Esophagus muscularis mucosa (tissue), 4 donors: ENCODE measurements around the gene THADA. TPM values are rescaled to one million over a fixed set of nuclear protein-coding genes. Genes with fewer than 3 reads are reported as not detected.

Experiments
- DNase-seq: peaks from one replicate; pipeline ENCODE4 v3.0.0-alpha.2; 2017; ENCODE audit errors: extremely low spot score
- H3K27ac ChIP-seq, 4 donors: fragments of 200-600 bp; sonication (generic); replicated peaks in 1 of 4; 1 replicate in 3 of 4; 2 replicates in 1 of 4; pipeline ENCODE4 v1.5.1; 2016 to 2019; ENCODE audit warnings: mild to moderate bottlenecking in 1 of 4
- H3K27me3 ChIP-seq, 4 donors: fragments of 200-600 bp; sonication (generic); one replicate each; pipeline versions ENCODE4 v1.5.1 to v1.6.0; 2016 to 2019
- H3K36me3 ChIP-seq, 4 donors: fragments of 200-600 bp; sonication (generic); one replicate each; pipeline ENCODE4 v1.5.1; 2016 to 2019
- H3K4me1 ChIP-seq, 4 donors: fragments of 200-600 bp; sonication (generic); one replicate each; pipeline ENCODE4 v1.5.1; 2016 to 2019
- H3K4me3 ChIP-seq, 4 donors: fragments of 200-600 bp; sonication (generic); 1 replicate in 2 of 4; 2 replicates in 2 of 4; pipeline ENCODE4 v1.5.1; 2016 to 2019; ENCODE audit warnings: mild to moderate bottlenecking in 4 of 4, moderate library complexity in 1 of 4
- H3K9me3 ChIP-seq, 4 donors: fragments of 200-600 bp; sonication (generic); 1 replicate in 3 of 4; 2 replicates in 1 of 4; pipeline ENCODE4 v1.5.1; 2016 to 2019
- CTCF ChIP-seq, 3 experiments: fragments of 200-600 bp in 2 of 3; fragments of 450-650 bp in 1 of 3; sonication (generic) in 2 of 3; IDR thresholded peaks; one replicate each; pipeline ENCODE4 v1.5.1; 2017 to 2019; ENCODE audit warnings: antibody characterized with exemption in 3 of 3, mild to moderate bottlenecking in 2 of 3, moderate library complexity in 1 of 3
- EP300 ChIP-seq: sonication (generic); formaldehyde crosslinking; IDR thresholded peaks from one replicate; pipeline ENCODE4 v1.6.1; 2017; ENCODE audit warnings: antibody characterized with exemption
- POLR2A ChIP-seq: fragments of 450-650 bp; IDR thresholded peaks from one replicate; pipeline ENCODE4 v1.6.1; 2017; ENCODE audit warnings: antibody characterized with exemption, moderate library complexity, mild to moderate bottlenecking, low read depth
- POLR2AphosphoS5 ChIP-seq, 2 donors: sonication (generic); formaldehyde crosslinking; IDR thresholded peaks; one replicate each; pipeline ENCODE4 v1.6.1; 2017; ENCODE audit warnings: antibody characterized with exemption in 2 of 2
- WGBS: methylation state at CpG from one replicate; pipeline ENCODE4 v1.1.5; 2018; 5-methylcytosine and 5-hydroxymethylcytosine counted together
- intact Hi-C: fragments of 100-400 bp; cut with DNase I; formaldehyde crosslinking; loops from one replicate; pipeline ENCODE4 v1.15.1; 2023
- total RNA-seq, 4 donors: library from RNA; depleted of rRNA; stranded (reverse); fragments of >200 nt; gene quantifications; one replicate each; pipeline versions ENCODE4 v1.1.0 to v1.2.1, GENCODE V29; 2016

Gene THADA
- total RNA-seq, 4 donors from 2014 or later = 17.2 to 28.7 (median 21.3) TPM

GRCh38 chr2:43454791-43455190 lies 141.0 kb downstream of the THADA start:
- H3K36me3 ChIP-seq = no peaks in the 10 kb centered on the region
- no peak overlapping the region for H3K27ac ChIP-seq
- H3K9me3 ChIP-seq = no peaks in the 10 kb centered on the region
- whole genome bisulfite sequencing = 90% methylated on average over 2 of the region's 2 CpGs
- H3K27me3 ChIP-seq = no peaks in the 10 kb centered on the region
- TF ChIP-seq POLR2AphosphoS5 (IDR thresholded peaks at IDR 0.05) (no peak), CTCF (IDR thresholded peaks at IDR 0.05) (no peak), POLR2A (no peak), EP300 (no peak)
- DNase-seq = no peak
- no peak overlapping the region for H3K4me3 ChIP-seq
- peaks cover 12 to 46% (median 33%) of the 10 kb centered on the region in 4 donors for H3K4me1 ChIP-seq
- intact Hi-C loops = no loop called here

DNA sequence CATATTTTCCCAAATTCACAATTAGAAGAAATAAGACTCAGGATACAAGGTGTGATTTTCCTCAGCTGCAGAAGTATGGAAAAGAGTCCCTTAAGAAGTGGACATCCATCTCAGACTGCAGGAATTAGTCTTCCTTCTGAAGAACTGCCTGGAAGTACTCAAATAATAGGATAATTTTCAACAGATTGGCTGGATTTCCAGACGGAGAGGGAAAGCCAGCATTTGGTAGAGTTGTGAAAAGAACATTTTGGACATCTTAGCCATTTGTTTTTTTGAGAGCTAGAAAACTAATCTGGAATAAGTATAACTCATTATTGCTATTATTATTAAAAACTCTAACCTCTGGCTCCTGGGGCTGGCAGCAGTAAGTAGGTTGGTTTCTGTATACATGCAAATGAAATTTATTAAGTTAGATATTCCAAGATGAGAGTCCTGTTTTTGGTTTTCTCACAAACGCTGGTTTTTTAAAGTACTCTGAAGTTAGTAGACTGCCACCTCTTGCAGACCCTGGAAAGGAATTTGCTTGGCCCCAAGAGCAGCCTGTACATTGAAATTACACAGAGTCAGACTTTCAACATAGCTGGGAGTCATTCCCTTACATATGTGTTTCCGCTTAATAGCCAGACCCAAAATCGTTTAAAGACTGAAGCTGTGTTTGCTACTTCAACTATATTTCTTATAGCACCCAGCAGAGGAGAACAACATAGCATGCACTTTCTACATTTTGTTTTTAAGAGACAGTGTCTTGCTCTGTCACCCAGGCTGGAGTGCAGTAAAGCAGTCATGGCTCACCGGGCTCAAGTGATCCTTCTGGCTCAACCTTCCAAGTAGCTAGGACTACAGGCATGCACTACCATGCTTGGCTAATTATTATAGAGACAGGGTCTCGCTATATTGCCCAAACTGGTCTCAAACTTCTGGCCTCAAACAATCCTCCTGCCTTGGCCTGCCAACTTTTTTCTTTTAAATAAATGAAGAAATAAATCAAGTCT lies 142.4 kb downstream of the THADA start:
- Histone ChIP-seq H3K27ac (no peak overlapping the region), H3K4me1 (peaks cover 12 to 37% (median 22%) of the 10 kb centered on the region in 4 donors)
- DNase-seq = no peak

GRCh38 chr2:43452318-43452731 lies 143.5 kb downstream of the THADA start:
- no peak for DNase-seq
- Histone ChIP-seq H3K4me1 (peaks cover 2 to 25% (median 11%) of the 10 kb centered on the region in 4 donors), H3K4me3 (no peak overlapping the region), H3K27ac (no peak overlapping the region), H3K27me3 (no peaks in the 10 kb centered on the region), H3K36me3 (no peaks in the 10 kb centered on the region), H3K9me3 (no peaks in the 10 kb centered on the region)
- TF ChIP-seq POLR2AphosphoS5 (IDR thresholded peaks at IDR 0.05) (no peak), POLR2A (no peak), CTCF (IDR thresholded peaks at IDR 0.05) (no peak), EP300 (no peak)
- 82% methylated on average over 1 of the region's 1 CpG for WGBS
- intact Hi-C loops = no loop called here

More for the DNA sequence above, 142.4 kb downstream of the THADA start:
- no peaks in the 10 kb centered on the region for H3K27me3 ChIP-seq
- no peak for TF ChIP-seq CTCF (IDR thresholded peaks at IDR 0.05)
- TF ChIP-seq POLR2A = no peak
- TF ChIP-seq EP300 = no peak
- no peak for TF ChIP-seq POLR2AphosphoS5 (IDR thresholded peaks at IDR 0.05)
- WGBS = 71% methylated on average over 6 of the region's 6 CpGs
- no peaks in the 10 kb centered on the region for H3K36me3 ChIP-seq
- intact Hi-C loops = no loop called here
- no peaks in the 10 kb centered on the region for H3K9me3 ChIP-seq
- no peak overlapping the region for H3K4me3 ChIP-seq

DNA sequence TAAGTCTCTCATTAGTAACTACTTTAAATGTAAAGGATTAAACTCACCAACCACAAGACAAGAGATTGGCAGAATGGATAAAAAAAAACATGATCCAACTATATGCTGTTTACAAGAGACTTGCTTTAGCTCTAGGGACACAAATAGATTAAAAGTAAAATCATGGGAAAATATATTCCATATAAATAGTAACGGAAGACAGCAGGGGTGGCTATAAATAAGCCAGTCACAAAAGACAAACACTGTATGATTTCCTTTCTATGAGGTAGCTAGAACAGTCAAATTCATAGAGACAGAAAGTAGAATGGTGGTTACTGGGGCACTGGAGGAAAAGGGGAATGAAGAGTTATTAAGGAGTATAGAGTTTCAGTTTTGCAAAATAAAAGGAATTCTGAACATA lies 145.2 kb downstream of the THADA start:
- Histone ChIP-seq H3K9me3 (no peaks in the 10 kb centered on the region), H3K36me3 (peaks cover 0 to 4% (median 0%) of the 10 kb centered on the region in 4 donors), H3K4me3 (no peak overlapping the region), H3K4me1 (peaks cover 0 to 18% (median 8%) of the 10 kb centered on the region in 4 donors), H3K27ac (no peak overlapping the region), H3K27me3 (no peaks in the 10 kb centered on the region)
- TF ChIP-seq POLR2A (no peak), EP300 (no peak), POLR2AphosphoS5 (IDR thresholded peaks at IDR 0.05) (no peak), CTCF (IDR thresholded peaks at IDR 0.05) (no peak)
- WGBS = 94% methylated on average over 1 of the region's 1 CpG
- intact Hi-C loops = no loop called here
- DNase-seq = no peak
